Breast epithelium (tissue), 3 donors: ENCODE measurements around the gene ARID4B.
"Not testable (repeated sequence)": the region's sequence is repeated elsewhere in the genome, so short reads cannot be mapped to it uniquely, and the experiment has no call there.

Experiments used
- CTCF ChIP-seq, 3 donors: fragments of 450-650 bp; IDR thresholded peaks; one replicate each; pipeline ENCODE4 v1.5.1; 2016 to 2017; ENCODE audit warnings: antibody characterized with exemption in 3 of 3, mild to moderate bottlenecking in 3 of 3, moderate library complexity in 3 of 3
- POLR2AphosphoS5 ChIP-seq, 3 donors: sonication (generic); formaldehyde crosslinking; IDR thresholded peaks; one replicate each; pipeline ENCODE4 v1.6.1; 2017; ENCODE audit warnings: antibody characterized with exemption in 3 of 3

GRCh38 chr1:235159930-235160329 is 168.0 kb downstream of the ARID4B start:
- TF ChIP-seq CTCF, POLR2AphosphoS5 (IDR thresholded peaks at IDR 0.05): not testable (repeated sequence)
